Head of caudate nucleus (tissue), 42 donors: ENCODE results near the gene PARP4.
"Not testable (repeated sequence)": the region's sequence is repeated elsewhere in the genome, so short reads cannot be mapped to it uniquely, and the experiment has no call there.

Experiments used
- DNase-seq, 42 donors: peaks; one replicate each; pipeline versions ENCODE4 v3.0.0 to v3.0.0-alpha.2; 2020 to 2021; ENCODE audit warnings: mixed read lengths in 7 of 42
- intact Hi-C: fragments of 100-400 bp; cut with DNase I; formaldehyde crosslinking; loops from one replicate; pipeline ENCODE4 v1.15.0; 2022

PARP4 gene

GRCh38 chr13:24511019-24511815, 1.4 kb downstream of the PARP4 start:
- no peak for DNase-seq
- intact Hi-C loops, result no loop called here

- intact Hi-C loops, result no loop called here
- no peak for DNase-seq
Observed at GRCh38 chr13:24506698-24507335, 5.8 kb downstream of the PARP4 start.

- intact Hi-C loops, DNase-seq: not testable (repeated sequence)
Observed at GRCh38 chr13:24506283-24506682, 6.3 kb downstream of the PARP4 start.

- DNase-seq, result no peak
- intact Hi-C loops, result no loop called here
Observed at GRCh38 chr13:24505756-24506155, 6.8 kb downstream of the PARP4 start.

- no peak for DNase-seq
- intact Hi-C loops, result no loop called here
Observed at GRCh38 chr13:24505256-24505655, 7.3 kb downstream of the PARP4 start.

- no peak for DNase-seq
- intact Hi-C loops, result no loop called here
Observed at GRCh38 chr13:24503379-24503696, 9.2 kb downstream of the PARP4 start.

GRCh38 chr13:24502533-24503378, 9.8 kb downstream of the PARP4 start:
- DNase-seq, result peak in 10 of 42 donors; percentile 6 to 58 (median 28)
- intact Hi-C loops, result no loop called here

- no peak for DNase-seq
- intact Hi-C loops, result no loop called here
Observed at GRCh38 chr13:24500977-24501376, 11.6 kb downstream of the PARP4 start.

GRCh38 chr13:24497742-24498141, 14.8 kb downstream of the PARP4 start:
- intact Hi-C loops, result no loop called here
- DNase-seq, result no peak

- DNase-seq, intact Hi-C loops: not testable (repeated sequence)
Observed at GRCh38 chr13:24496295-24496694, 16.3 kb downstream of the PARP4 start.

GRCh38 chr13:24495151-24495729, 17.3 kb downstream of the PARP4 start:
- no peak for DNase-seq
- intact Hi-C loops, result no loop called here

GRCh38 chr13:24493356-24493755, 19.2 kb downstream of the PARP4 start:
- no peak for DNase-seq
- intact Hi-C loops, result no loop called here

GRCh38 chr13:24491845-24492244, 20.7 kb downstream of the PARP4 start:
- no peak for DNase-seq
- intact Hi-C loops, result no loop called here

GRCh38 chr13:24489721-24490120, 22.9 kb downstream of the PARP4 start:
- no peak for DNase-seq
- intact Hi-C loops, result no loop called here

GRCh38 chr13:24488092-24488491, 24.5 kb downstream of the PARP4 start:
- DNase-seq, intact Hi-C loops: not testable (repeated sequence)

GRCh38 chr13:24486017-24486657, 26.4 kb downstream of the PARP4 start:
- intact Hi-C loops, DNase-seq: not testable (repeated sequence)

GRCh38 chr13:24473686-24474085, 38.9 kb downstream of the PARP4 start:
- intact Hi-C loops, result no loop called here
- DNase-seq, result no peak

GRCh38 chr13:24472129-24472528, 40.4 kb downstream of the PARP4 start:
- intact Hi-C loops, DNase-seq: not testable (repeated sequence)

- intact Hi-C loops, result no loop called here
- DNase-seq, result no peak
Observed at GRCh38 chr13:24463078-24463477, 49.5 kb downstream of the PARP4 start.
